ENCODE measurements around the gene ERBB4. TPM values are rescaled to one million over a fixed set of nuclear protein-coding genes. Genes with fewer than 3 reads are reported as not detected.
"Not testable (repeated sequence)": the region's sequence is repeated elsewhere in the genome, so short reads cannot be mapped to it uniquely, and the experiment has no call there.

ERBB4 gene
- total RNA-seq, 6 donors from 2014 or later, result 3.3 to 24.2 (median 11.7) TPM

DNA sequence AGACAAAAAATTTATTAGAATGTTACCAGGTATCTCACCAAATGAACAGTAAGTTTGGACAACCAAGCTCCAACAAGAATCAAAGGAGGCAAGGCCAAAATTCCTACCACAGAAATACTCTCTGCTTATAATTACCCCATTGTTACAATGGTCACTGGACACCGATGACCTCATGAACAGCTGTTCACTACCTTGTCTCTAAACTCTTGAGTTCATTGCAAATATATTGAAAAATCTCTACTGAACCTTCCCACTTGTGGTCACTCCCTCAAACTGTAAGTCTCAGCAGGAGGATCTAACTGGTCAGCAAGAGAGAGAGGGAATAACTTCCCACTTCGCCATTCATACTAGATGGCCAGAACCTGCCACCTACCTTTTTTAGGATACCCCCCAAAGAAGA lies 50.0 kb downstream of the ERBB4 start:
- H3K27me3 ChIP-seq, result no peaks in the 10 kb centered on the region
- no peaks in the 10 kb centered on the region for H3K9me3 ChIP-seq
- H3K36me3 ChIP-seq, result no peaks in the 10 kb centered on the region
- DNase-seq, result no peak
- no peaks in the 10 kb centered on the region for H3K4me1 ChIP-seq
- TF ChIP-seq POLR2AphosphoS5 (IDR thresholded peaks at IDR 0.05) (no peak), POLR2A (IDR thresholded peaks at IDR 0.05) (no peak), EP300 (IDR thresholded peaks at IDR 0.05) (no peak)
- TF ChIP-seq, protein P1, sequence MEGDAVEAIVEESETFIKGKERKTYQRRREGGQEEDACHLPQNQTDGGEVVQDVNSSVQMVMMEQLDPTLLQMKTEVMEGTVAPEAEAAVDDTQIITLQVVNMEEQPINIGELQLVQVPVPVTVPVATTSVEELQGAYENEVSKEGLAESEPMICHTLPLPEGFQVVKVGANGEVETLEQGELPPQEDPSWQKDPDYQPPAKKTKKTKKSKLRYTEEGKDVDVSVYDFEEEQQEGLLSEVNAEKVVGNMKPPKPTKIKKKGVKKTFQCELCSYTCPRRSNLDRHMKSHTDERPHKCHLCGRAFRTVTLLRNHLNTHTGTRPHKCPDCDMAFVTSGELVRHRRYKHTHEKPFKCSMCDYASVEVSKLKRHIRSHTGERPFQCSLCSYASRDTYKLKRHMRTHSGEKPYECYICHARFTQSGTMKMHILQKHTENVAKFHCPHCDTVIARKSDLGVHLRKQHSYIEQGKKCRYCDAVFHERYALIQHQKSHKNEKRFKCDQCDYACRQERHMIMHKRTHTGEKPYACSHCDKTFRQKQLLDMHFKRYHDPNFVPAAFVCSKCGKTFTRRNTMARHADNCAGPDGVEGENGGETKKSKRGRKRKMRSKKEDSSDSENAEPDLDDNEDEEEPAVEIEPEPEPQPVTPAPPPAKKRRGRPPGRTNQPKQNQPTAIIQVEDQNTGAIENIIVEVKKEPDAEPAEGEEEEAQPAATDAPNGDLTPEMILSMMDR (IDR thresholded peaks at IDR 0.05), result no peak
- 84 to 88% methylated on average over 2 of the region's 2 CpGs for WGBS, 2 donors
- no peak for ATAC-seq (ENCODE audit: low FRiP score in 2 of 2)
- no peak overlapping the region for H3K4me3 ChIP-seq
- no peak overlapping the region for H3K27ac ChIP-seq

DNA sequence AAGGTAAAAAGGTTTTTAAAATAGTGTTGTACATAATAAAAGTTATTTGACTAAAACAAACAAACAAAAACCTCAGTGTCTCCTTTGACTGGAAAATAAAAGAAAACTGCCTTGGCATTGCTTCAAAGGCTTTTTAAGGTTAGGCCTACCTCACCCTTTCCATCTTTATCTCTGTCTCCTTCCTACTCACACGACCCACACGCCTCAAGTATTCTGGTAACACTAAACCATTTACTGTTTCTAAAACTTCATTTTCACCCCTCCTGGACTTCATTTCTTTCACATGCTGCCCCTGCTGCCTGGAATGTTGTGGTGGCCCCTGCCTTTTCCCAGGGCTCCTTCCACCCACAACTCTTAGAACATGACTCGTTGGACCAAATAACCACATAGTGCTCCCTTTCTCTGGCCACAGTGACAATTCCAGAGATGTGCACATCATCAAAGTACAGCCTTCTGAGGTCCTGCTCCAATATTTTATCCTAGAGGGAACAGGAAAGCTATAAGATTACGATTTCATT lies 54.0 kb downstream of the ERBB4 start:
- Histone ChIP-seq H3K36me3 (no peaks in the 10 kb centered on the region), H3K9me3 (no peaks in the 10 kb centered on the region), H3K4me1 (no peaks in the 10 kb centered on the region), H3K4me3 (no peak overlapping the region), H3K27me3 (no peaks in the 10 kb centered on the region), H3K27ac (no peak overlapping the region)
- no peak for DNase-seq
- 66 to 72% methylated on average over 4 of the region's 4 CpGs for WGBS, 2 donors
- TF ChIP-seq POLR2A (IDR thresholded peaks at IDR 0.05) (no peak), EP300 (IDR thresholded peaks at IDR 0.05) (no peak), POLR2AphosphoS5 (IDR thresholded peaks at IDR 0.05) (no peak)
- TF ChIP-seq, protein P1 (IDR thresholded peaks at IDR 0.05), result no peak
- no peak for ATAC-seq (ENCODE audit: low FRiP score in 2 of 2)

DNA sequence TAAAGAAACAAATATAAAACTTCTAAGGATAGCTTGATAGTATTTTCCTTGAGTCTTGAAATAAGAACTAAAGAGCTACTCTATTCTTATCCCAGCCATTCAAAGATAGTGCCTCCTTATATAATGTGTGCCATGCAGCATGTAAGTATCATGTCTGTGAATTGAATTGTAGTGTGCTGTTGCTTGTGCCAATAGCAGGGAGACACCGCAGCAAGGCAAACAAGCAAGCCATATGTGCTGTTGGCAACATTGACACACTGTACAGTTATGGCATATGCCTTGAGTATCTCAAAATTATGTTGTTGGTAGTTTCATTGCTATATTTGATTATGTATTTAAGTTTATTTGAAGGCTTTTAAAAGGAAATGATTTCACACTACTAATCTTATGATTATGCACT lies 58.2 kb downstream of the ERBB4 start:
- Histone ChIP-seq H3K27me3 (no peaks in the 10 kb centered on the region), H3K27ac (no peak overlapping the region), H3K9me3 (no peaks in the 10 kb centered on the region), H3K4me3 (no peak overlapping the region), H3K4me1 (no peaks in the 10 kb centered on the region), H3K36me3 (no peaks in the 10 kb centered on the region)
- TF ChIP-seq POLR2AphosphoS5 (IDR thresholded peaks at IDR 0.05), result no peak
- WGBS, 2 donors, result 67 to 96% methylated on average over 1 of the region's 1 CpG
- no peak for ATAC-seq (ENCODE audit: low FRiP score in 2 of 2)
- no peak for DNase-seq

DNA sequence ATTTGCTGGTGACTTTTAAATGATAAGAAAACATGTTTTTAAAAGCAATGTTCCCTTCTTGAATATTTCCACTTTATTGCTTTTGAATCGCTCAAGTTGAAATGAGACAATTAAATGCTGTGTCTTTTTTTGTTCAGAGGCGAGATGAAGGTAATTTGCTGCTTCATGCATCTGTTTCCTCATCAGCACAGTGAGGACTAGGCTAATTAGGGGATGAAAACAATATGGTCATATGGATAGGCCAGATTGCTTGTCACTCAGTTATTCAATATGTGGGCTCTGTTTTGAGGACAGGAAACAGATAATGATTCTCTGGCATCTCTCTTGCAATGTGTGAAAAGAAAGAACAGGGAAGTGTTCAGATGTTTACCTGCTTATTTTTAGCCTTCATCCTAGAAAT lies 61.0 kb downstream of the ERBB4 start:
- Histone ChIP-seq H3K27ac (no peak overlapping the region), H3K4me3 (no peak overlapping the region), H3K4me1 (no peaks in the 10 kb centered on the region), H3K27me3 (no peaks in the 10 kb centered on the region), H3K9me3 (no peaks in the 10 kb centered on the region), H3K36me3 (no peaks in the 10 kb centered on the region)
- no peak for TF ChIP-seq POLR2AphosphoS5 (IDR thresholded peaks at IDR 0.05)
- no peak for TF ChIP-seq EP300 (IDR thresholded peaks at IDR 0.05)
- TF ChIP-seq, protein P1 (IDR thresholded peaks at IDR 0.05), result no peak
- TF ChIP-seq POLR2A (IDR thresholded peaks at IDR 0.05), result no peak
- DNase-seq, result no peak
- 68 to 73% methylated on average over 2 of the region's 2 CpGs for whole genome bisulfite sequencing, 2 donors
- ATAC-seq (ENCODE audit: low FRiP score in 2 of 2), result no peak

DNA sequence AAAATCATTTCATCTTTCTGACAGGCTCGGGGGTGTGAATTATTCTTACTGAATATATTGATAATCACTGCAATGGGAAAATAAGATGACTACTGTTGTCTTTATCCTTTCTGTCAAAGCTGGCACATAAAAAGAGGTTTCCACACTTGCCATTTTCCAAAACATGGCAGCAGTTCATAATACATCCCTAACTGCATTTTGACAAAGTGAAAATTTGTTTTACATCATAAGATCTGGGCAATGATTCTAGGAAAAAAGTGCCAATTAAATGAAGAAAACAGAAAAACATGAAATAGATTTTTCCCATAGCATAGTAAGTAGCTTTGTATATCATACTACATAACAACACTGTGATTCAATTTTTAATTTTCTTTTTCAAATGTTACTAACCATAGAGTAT lies 65.4 kb downstream of the ERBB4 start:
- no peaks in the 10 kb centered on the region for H3K9me3 ChIP-seq

DNA sequence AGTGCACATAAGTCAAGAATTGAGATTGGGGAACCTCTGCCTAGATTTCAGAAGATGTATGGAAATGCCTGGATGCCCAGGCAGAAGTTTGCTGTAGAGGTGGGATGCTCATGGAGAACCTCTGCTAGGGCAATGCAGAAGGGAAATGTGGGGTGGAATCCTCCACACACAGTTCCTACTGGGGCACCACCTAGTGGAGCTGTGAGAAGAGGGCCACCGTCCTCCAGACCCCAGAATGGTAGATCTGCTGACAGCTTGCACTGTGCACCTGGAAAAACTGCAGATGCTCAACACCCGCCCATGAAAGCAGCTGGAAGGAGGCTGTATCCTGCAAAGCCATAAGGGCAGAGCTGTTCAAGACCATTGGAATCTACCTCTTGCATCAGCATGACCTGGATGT lies 71.1 kb downstream of the ERBB4 start:
- not testable (repeated sequence) for H3K27me3 ChIP-seq; H3K36me3 ChIP-seq; H3K4me1 ChIP-seq; H3K9me3 ChIP-seq; H3K27ac ChIP-seq; DNase-seq; ATAC-seq (ENCODE audit: low FRiP score in 2 of 2); H3K4me3 ChIP-seq
- WGBS, 2 donors, result 91 to 95% methylated on average over 2 of the region's 2 CpGs

More for the DNA sequence above, 65.4 kb downstream of the ERBB4 start:
- no peaks in the 10 kb centered on the region for H3K36me3 ChIP-seq
- no peaks in the 10 kb centered on the region for H3K27me3 ChIP-seq
- no peaks in the 10 kb centered on the region for H3K4me1 ChIP-seq
- H3K4me3 ChIP-seq, result no peak overlapping the region
- ATAC-seq (ENCODE audit: low FRiP score in 2 of 2), result no peak
- TF ChIP-seq, protein P1 (IDR thresholded peaks at IDR 0.05), result no peak
- TF ChIP-seq POLR2A (IDR thresholded peaks at IDR 0.05) (no peak), EP300 (IDR thresholded peaks at IDR 0.05) (no peak), POLR2AphosphoS5 (IDR thresholded peaks at IDR 0.05) (no peak)
- H3K27ac ChIP-seq, result no peak overlapping the region
- 83 to 86% methylated on average over 1 of the region's 1 CpG for WGBS, 2 donors
- DNase-seq, result no peak
